Glutamatergic neuron (in vitro differentiated cells): ENCODE data around the gene BACH2. TPM values are rescaled to one million over a fixed set of nuclear protein-coding genes. Genes with fewer than 3 reads are reported as not detected.

ENCODE experiments used
- DNase-seq: peaks from one replicate; pipeline ENCODE4 v3.0.0; 2022
- H3K27ac Mint-ChIP-seq: one replicate; pipeline ENCODE4 v1.8.0; 2020; ENCODE audit warnings: mild to moderate bottlenecking, mixed read lengths, inconsistent platforms; ENCODE audit not compliant: unreplicated experiment
- H3K27me3 Mint-ChIP-seq: one replicate; pipeline ENCODE4 v1.8.0; 2020; ENCODE audit warnings: mild to moderate bottlenecking, moderate library complexity, mixed read lengths, inconsistent platforms; ENCODE audit not compliant: unreplicated experiment
- H3K36me3 Mint-ChIP-seq: one replicate; pipeline ENCODE4 v1.8.0; 2020; ENCODE audit warnings: mild to moderate bottlenecking, mixed read lengths, inconsistent platforms; ENCODE audit not compliant: unreplicated experiment
- H3K4me1 Mint-ChIP-seq: one replicate; pipeline ENCODE4 v1.8.0; 2020; ENCODE audit warnings: mild to moderate bottlenecking, low read depth, mixed read lengths, inconsistent platforms; ENCODE audit not compliant: unreplicated experiment
- H3K4me3 Mint-ChIP-seq: one replicate; pipeline ENCODE4 v1.8.0; 2020; ENCODE audit warnings: mild to moderate bottlenecking, mixed read lengths, inconsistent platforms; ENCODE audit not compliant: unreplicated experiment
- H3K9me3 Mint-ChIP-seq: one replicate; pipeline ENCODE4 v1.8.0; 2020; ENCODE audit warnings: mild to moderate bottlenecking, moderate library complexity, mixed read lengths, inconsistent platforms; ENCODE audit not compliant: unreplicated experiment
- total RNA-seq: library from RNA; stranded (reverse); fragmentation: NEBNext Ultra II Directional; extraction: Animal tissue kit (Norgen Biotek cat#: 25700); gene quantifications from one replicate; pipeline ENCODE4 v1.2.1, GENCODE V29; 2021; ENCODE audit not compliant: unreplicated experiment
- TF ChIP-seq, protein P1 (sequence below): fragments of 200-600 bp; sonication (generic); IDR thresholded peaks from one replicate; pipeline ENCODE4 v1.5.0; 2021; ENCODE audit not compliant: partially characterized antibody, unreplicated experiment

Gene BACH2
- total RNA-seq, 1 donor from 2014 or later: 96.4 TPM

DNA sequence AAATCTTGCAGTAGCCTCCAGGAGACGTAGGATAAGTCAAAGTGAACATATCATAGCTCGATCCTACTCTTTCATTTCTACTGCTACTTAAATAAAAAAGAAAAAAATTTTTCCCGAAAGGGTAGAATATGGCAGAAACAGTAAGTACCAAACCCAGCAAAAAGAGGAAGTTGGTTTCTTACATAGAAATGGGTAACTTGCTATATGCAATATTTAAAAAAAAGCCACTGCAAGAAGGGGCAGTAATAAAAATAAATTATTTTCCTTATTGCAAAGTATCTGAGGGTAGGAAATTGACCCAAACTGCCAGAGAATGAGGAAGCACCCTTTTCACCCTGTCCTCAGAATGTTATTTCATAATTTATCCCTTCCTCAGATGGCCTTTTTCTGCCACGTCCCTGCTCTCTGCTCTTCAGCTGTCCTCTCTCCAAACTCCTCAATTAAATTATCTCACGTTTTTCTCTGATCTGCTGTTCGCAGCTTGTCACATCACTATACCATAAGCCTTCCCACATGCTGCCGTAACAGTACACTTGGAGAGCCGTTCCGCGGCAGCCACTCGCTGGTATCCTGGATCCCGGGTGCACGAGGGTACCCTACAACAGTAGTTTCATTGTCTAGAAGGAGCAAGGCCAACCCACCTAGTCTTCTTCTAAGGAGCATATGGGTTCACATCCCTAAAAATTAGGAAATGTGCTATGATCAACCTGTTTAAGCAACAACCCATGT lies 149.6 kb downstream of the BACH2 start:
- peaks cover 17% of the 10 kb centered on the region for H3K4me1 Mint-ChIP-seq
- no peaks in the 10 kb centered on the region for H3K36me3 Mint-ChIP-seq
- no peaks in the 10 kb centered on the region for H3K27me3 Mint-ChIP-seq
- TF ChIP-seq, protein P1, sequence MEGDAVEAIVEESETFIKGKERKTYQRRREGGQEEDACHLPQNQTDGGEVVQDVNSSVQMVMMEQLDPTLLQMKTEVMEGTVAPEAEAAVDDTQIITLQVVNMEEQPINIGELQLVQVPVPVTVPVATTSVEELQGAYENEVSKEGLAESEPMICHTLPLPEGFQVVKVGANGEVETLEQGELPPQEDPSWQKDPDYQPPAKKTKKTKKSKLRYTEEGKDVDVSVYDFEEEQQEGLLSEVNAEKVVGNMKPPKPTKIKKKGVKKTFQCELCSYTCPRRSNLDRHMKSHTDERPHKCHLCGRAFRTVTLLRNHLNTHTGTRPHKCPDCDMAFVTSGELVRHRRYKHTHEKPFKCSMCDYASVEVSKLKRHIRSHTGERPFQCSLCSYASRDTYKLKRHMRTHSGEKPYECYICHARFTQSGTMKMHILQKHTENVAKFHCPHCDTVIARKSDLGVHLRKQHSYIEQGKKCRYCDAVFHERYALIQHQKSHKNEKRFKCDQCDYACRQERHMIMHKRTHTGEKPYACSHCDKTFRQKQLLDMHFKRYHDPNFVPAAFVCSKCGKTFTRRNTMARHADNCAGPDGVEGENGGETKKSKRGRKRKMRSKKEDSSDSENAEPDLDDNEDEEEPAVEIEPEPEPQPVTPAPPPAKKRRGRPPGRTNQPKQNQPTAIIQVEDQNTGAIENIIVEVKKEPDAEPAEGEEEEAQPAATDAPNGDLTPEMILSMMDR: no peak
- peaks cover 6% of the 10 kb centered on the region for H3K9me3 Mint-ChIP-seq
- no peak overlapping the region for H3K27ac Mint-ChIP-seq
- no peak overlapping the region for H3K4me3 Mint-ChIP-seq
- no peak for DNase-seq

DNA sequence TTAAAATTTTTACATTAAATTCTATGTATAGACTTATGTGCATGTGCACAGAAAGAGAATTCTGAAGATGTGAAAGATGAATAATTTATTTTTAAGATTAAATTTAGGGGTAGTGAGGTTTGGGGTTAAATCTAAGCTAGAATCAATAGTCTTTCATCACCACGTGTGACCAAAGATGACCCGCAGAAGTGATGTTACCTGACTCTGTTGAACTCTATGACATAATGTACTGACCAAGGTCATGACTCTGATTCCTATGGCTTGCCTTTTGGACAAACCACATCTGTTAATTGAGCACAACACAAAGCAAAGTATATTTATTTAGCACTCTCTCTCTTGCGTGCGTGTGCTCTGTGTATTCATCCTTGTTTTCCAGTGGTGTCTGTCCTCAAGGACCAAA lies 150.6 kb downstream of the BACH2 start:
- H3K9me3 Mint-ChIP-seq: peaks cover 6% of the 10 kb centered on the region
- H3K4me3 Mint-ChIP-seq: no peak overlapping the region
- peaks cover 17% of the 10 kb centered on the region for H3K4me1 Mint-ChIP-seq
- no peaks in the 10 kb centered on the region for H3K27me3 Mint-ChIP-seq
- no peaks in the 10 kb centered on the region for H3K36me3 Mint-ChIP-seq
- no peak for DNase-seq
- TF ChIP-seq, protein P1: no peak
- H3K27ac Mint-ChIP-seq: no peak overlapping the region

DNA sequence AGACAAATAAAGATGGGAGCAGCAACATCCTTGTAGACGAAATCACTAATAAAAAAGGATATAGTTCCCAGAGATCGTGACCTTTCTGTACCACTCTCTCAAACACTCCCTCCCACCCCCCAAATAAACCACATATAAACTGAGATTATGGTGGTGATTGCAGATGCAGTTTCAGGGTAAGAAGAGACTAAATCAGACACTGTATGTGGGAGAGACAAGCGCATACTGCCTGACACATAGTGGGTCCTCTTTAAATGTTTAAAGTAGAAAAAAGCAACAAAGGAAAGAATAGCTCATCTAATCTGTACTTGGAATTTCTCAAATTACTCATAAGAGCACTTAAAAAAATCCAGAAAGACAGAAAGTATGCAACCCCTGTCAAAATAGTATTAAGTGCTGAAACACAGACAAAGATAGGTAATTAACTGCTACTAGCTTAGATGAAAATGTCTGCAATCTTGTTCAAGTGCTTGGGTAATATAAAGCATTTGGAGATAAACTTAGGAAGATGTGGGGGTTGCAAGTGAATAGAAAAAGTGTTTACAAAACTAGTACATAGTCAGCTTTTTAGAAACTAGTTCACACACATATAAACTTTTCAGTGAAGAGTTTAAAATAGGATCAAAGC lies 151.6 kb downstream of the BACH2 start:
- Mint-ChIP-seq H3K4me1 (peaks cover 17% of the 10 kb centered on the region), H3K36me3 (no peaks in the 10 kb centered on the region), H3K9me3 (peaks cover 4% of the 10 kb centered on the region), H3K4me3 (no peak overlapping the region), H3K27ac (no peak overlapping the region), H3K27me3 (no peaks in the 10 kb centered on the region)
- no peak for DNase-seq
- TF ChIP-seq, protein P1: no peak

DNA sequence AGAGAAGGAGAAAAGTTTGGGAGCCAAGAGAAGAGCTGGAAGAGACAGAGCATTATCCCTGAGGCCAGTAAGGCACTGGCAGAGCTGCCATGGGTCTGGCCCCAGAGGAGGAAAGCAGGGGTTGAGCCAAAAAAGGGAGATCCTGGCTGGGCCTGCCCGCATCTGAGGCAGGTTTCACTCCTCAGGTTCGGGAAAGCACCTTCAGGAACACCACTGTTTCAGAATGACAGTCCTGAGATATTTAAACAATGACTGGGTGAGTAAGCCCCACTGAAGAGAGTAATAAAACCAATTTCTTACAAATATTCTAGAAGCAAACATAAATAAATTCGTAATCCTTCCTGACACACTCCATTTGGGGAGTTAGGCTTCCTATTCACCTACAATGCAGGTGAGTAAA lies 152.2 kb downstream of the BACH2 start:
- no peak for DNase-seq
- Mint-ChIP-seq H3K27ac (no peak overlapping the region), H3K4me1 (peaks cover 15% of the 10 kb centered on the region), H3K27me3 (no peaks in the 10 kb centered on the region), H3K9me3 (peaks cover 4% of the 10 kb centered on the region), H3K36me3 (no peaks in the 10 kb centered on the region), H3K4me3 (no peak overlapping the region)
- TF ChIP-seq, protein P1: no peak

DNA sequence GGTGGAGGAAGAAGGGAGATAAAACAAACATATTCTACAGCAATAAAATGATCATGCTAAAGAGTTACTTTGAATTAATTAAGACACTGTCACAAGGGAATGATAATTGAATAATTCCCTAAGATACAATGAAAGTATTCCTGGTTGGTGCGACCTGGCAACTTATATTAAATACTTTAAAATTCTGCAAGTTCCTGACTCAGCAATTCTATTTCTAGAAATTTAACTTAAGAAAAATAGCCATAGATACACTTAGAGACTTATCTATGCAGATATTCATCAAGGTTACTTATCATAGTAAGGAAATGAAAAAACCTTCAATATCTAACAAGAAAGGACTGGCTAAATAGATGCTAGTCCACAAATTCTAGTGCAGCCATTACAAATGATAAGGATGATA lies 156.0 kb downstream of the BACH2 start:
- no peak for DNase-seq
- Mint-ChIP-seq H3K27ac (no peak overlapping the region), H3K4me1 (peaks cover 29% of the 10 kb centered on the region), H3K36me3 (no peaks in the 10 kb centered on the region), H3K9me3 (peaks cover 12% of the 10 kb centered on the region), H3K4me3 (no peak overlapping the region), H3K27me3 (no peaks in the 10 kb centered on the region)
- TF ChIP-seq, protein P1: no peak
